Endothelial cell of umbilical vein (primary cell): ENCODE results near the gene TNFRSF14. TPM values are rescaled to one million over a fixed set of nuclear protein-coding genes. Genes with fewer than 3 reads are reported as not detected.

ENCODE experiments used
- BruUV-seq: library from RNA; stranded (reverse); fragments of 400-500 nt; replicated peaks from 2 replicates; lab custom pipeline; 2021; lab: Mats Ljungman, UMichigan
- CTCF ChIA-PET: fragments of 300-600, 350-600 bp; sonication (Branson Sonifier 250); formaldehyde crosslinking; loops from one replicate; lab custom pipeline; 2021; ENCODE audit warnings: antibody characterized with exemption, inconsistent platforms; lab: Charles Lee
- POLR2A ChIA-PET: fragments of 300-600, 350-600 bp; sonication (Branson Sonifier 250); formaldehyde crosslinking; loops from one replicate; lab custom pipeline; 2021; ENCODE audit warnings: antibody characterized with exemption, inconsistent platforms; lab: Charles Lee
- DNase-seq: peaks from one replicate; pipeline ENCODE4 v3.0.0-alpha.2; 2011; ENCODE audit warnings: low read depth, low spot score
- FAIRE-seq: peaks from 2 replicates; lab custom pipeline; 2011; peaks lifted over from hg19 to GRCh38; lab: Jason Lieb, UNC
- H2AFZ ChIP-seq: 2 replicates; pipeline ENCODE4 v1.6.0; 2012; ENCODE audit warnings: low read depth, low read length, control low read depth, inconsistent platforms
- H3K27ac ChIP-seq: 2 replicates; pipeline ENCODE4 v1.5.1; 2011; ENCODE audit warnings: low read depth, mild to moderate bottlenecking, control low read depth, low read length, moderate library complexity; ENCODE audit not compliant: insufficient read depth
- H3K27me3 ChIP-seq, 2 experiments: 2 replicates each; pipeline versions ENCODE4 v1.6.0 to v1.6.1; 2011; ENCODE audit warnings: low read length in 2 of 2, mixed read lengths in 1 of 2; ENCODE audit not compliant: control insufficient read depth in 2 of 2, insufficient read depth in 2 of 2
- H3K36me3 ChIP-seq, 2 experiments: 2 replicates in 1 of 2; 3 replicates in 1 of 2; pipeline ENCODE4 v1.5.1; 2011; ENCODE audit warnings: low read length in 2 of 2, mild to moderate bottlenecking in 1 of 2, moderate library complexity in 1 of 2; ENCODE audit not compliant: control insufficient read depth in 2 of 2, insufficient read depth in 2 of 2; ENCODE audit errors: extremely low read depth in 1 of 2
- H3K4me1 ChIP-seq: 3 replicates; pipeline ENCODE4 v1.5.1; 2011; ENCODE audit warnings: mild to moderate bottlenecking, low read length; ENCODE audit not compliant: control insufficient read depth, insufficient read depth; ENCODE audit errors: extremely low read depth
- H3K4me2 ChIP-seq: 2 replicates; pipeline ENCODE4 v1.6.1; 2011; ENCODE audit warnings: low read length, control low read depth, mixed read lengths; ENCODE audit not compliant: insufficient read depth
- H3K4me3 ChIP-seq, 3 experiments: fragments of 200-600 bp in 1 of 3; sonication (generic), shearing (Covaris generic) in 1 of 3; replicated peaks in 1 of 3; 2 replicates each; pipeline ENCODE4 v1.5.1; 2011 to 2016; ENCODE audit warnings: control low read depth in 3 of 3, low read length in 3 of 3, mild to moderate bottlenecking in 2 of 3, inconsistent platforms in 1 of 3, low read depth in 1 of 3, moderate library complexity in 1 of 3; ENCODE audit not compliant: insufficient read depth in 1 of 3
- H3K79me2 ChIP-seq: 2 replicates; pipeline ENCODE4 v1.6.0; 2012; ENCODE audit warnings: low read length, inconsistent platforms; ENCODE audit not compliant: control insufficient read depth, insufficient read depth
- H3K9ac ChIP-seq: replicated peaks from 2 replicates; pipeline ENCODE3; 2011; ENCODE audit warnings: low read length, control low read depth; ENCODE audit not compliant: insufficient read depth; ENCODE audit errors: extremely low read depth
- H3K9me1 ChIP-seq: replicated peaks from 3 replicates; pipeline ENCODE4 v1.6.0; 2011; ENCODE audit warnings: mild to moderate bottlenecking, low read length; ENCODE audit not compliant: control insufficient read depth, insufficient read depth; ENCODE audit errors: extremely low read depth
- H3K9me3 ChIP-seq: replicated peaks from 2 replicates; pipeline ENCODE4 v1.5.1; 2012; ENCODE audit warnings: low read length, inconsistent platforms; ENCODE audit not compliant: control insufficient read depth, insufficient read depth
- H4K20me1 ChIP-seq: replicated peaks from 2 replicates; pipeline ENCODE3; 2011; ENCODE audit warnings: mild to moderate bottlenecking, low read length; ENCODE audit not compliant: control insufficient read depth, insufficient read depth; ENCODE audit errors: extremely low read depth
- EZH2 ChIP-seq: IDR thresholded peaks from 2 replicates; pipeline ENCODE4 v1.6.1; 2012; ENCODE audit warnings: borderline replicate concordance, low read depth, mild to moderate bottlenecking, moderate library complexity, low read length, inconsistent platforms; ENCODE audit not compliant: severe bottlenecking
- FOS ChIP-seq: IDR thresholded peaks from 2 replicates; pipeline ENCODE4 v1.6.1; 2011; ENCODE audit warnings: mild to moderate bottlenecking, low read length, moderate library complexity, borderline replicate concordance; ENCODE audit not compliant: insufficient read depth
- GATA2 ChIP-seq: IDR thresholded peaks from 2 replicates; pipeline ENCODE4 v1.7.0; 2011; ENCODE audit warnings: low read depth, mild to moderate bottlenecking, moderate library complexity, mixed read lengths, low read length; ENCODE audit not compliant: insufficient read length, insufficient read depth
- JUN ChIP-seq: IDR thresholded peaks from 2 replicates; pipeline ENCODE4 v1.6.1; 2011; ENCODE audit warnings: borderline replicate concordance, low read depth; ENCODE audit not compliant: insufficient read length, insufficient read depth
- MYC ChIP-seq: IDR thresholded peaks from one replicate; pipeline ENCODE4 v1.6.1; 2011; ENCODE audit warnings: mild to moderate bottlenecking, low read depth, low read length
- POLR2A ChIP-seq: IDR thresholded peaks from 2 replicates; pipeline ENCODE4 v1.6.1; 2012; ENCODE audit warnings: low read depth, mild to moderate bottlenecking, control low read depth, low read length
- POLR2AphosphoS5 ChIP-seq: IDR thresholded peaks from 2 replicates; pipeline ENCODE4 v1.6.1; 2012; ENCODE audit warnings: low read depth, mild to moderate bottlenecking, control low read depth, low read length, moderate library complexity; ENCODE audit not compliant: insufficient read depth
- dilution Hi-C: fragments of 300-500 bp; cut with MboI; formaldehyde crosslinking; loops from one replicate; pipeline ENCODE4 v1.15.0; 2019; ENCODE audit warnings: low sequenced_read_pairs; ENCODE audit not compliant: extremely low pct_ligation_motif_present
- intact Hi-C: fragments of 100-400 bp; cut with micrococcal nuclease; formaldehyde crosslinking; loops from one replicate; pipeline ENCODE4 v1.10.0; 2022
- polyA plus RNA-seq, 4 experiments: library from polyadenylated mRNA; depleted of rRNA in 3 of 4; stranded (reverse) in 3 of 4; unstranded in 1 of 4; fragments of >200 nt; gene quantifications; 2 replicates each; pipeline versions ENCODE4 v1.2.1 to v1.2.3, GENCODE V29; 2011 to 2012; ENCODE audit warnings: missing spikeins in 1 of 4
- total RNA-seq: library from RNA; stranded (reverse); gene quantifications from 2 replicates; pipeline ENCODE4 v1.2.3, GENCODE V29; 2021
- TF ChIP-seq, protein P1 (sequence below), 2 donors: IDR thresholded peaks; 1 replicate in 1 of 2; 2 replicates in 1 of 2; pipeline ENCODE4 v1.5.1; 2011; ENCODE audit warnings: low read length in 2 of 2, mild to moderate bottlenecking in 2 of 2, moderate library complexity in 2 of 2, control low read depth in 1 of 2, inconsistent platforms in 1 of 2, low read depth in 1 of 2; ENCODE audit not compliant: insufficient read depth in 1 of 2; ENCODE audit errors: extremely low read depth in 1 of 2
- TF ChIP-seq, protein P2 (sequence below): IDR thresholded peaks from 2 replicates; pipeline ENCODE4 v1.6.1; 2011; ENCODE audit not compliant: insufficient read depth, insufficient read length

Gene TNFRSF14
- total and polyA plus RNA-seq, 2 donors (not counting 3 experiments of a cell fraction or from before 2014, with no cell fraction given): 40.9 to 49.4 TPM

DNA sequence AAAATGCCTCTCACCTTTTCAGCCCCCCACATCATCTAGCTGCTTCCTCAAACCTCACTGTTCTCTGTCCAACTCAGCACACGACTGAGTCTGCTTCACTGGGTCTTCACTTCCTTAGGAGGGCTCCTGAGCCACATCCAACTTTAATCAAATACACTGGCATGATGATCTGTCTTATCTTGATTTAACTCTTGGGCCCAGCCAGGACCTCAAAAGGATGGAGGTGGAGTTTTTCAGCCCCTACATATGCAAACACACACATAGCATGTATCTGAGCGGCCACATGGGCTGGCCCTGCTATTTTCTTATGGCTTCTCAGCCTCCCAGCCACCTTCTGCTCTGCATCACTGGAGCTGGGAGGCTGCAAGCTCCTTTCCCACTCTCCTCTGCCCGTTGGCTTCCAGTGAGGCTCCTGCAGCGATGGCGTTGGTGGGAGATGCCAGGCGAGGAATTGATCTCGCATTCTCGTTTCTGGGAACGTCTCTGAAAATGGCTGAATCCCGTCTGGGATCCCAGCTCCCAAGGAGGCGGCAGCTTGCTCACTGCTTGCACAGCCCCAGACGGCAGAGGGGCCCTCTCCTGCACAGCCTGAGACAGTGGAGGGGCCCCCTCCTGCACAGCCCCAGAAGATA lies 28.6 kb downstream of the TNFRSF14 start:
- H3K9me1 ChIP-seq: no peaks in the 10 kb centered on the region
- no peaks in the 10 kb centered on the region for H3K9me3 ChIP-seq
- peaks cover 5% of the 10 kb centered on the region for H3K79me2 ChIP-seq
- intact Hi-C loops (loop anchor here (1.0 to 5.0 kb wide), 2 partner anchors 30 to 388 kb away; no protein-coding TSS in a partner anchor), dilution Hi-C loops (no loop called here)
- H3K4me2 ChIP-seq: peak overlapping the region; percentile 86
- H3K27ac ChIP-seq: peak overlapping the region; percentile 75
- H3K36me3 ChIP-seq: peaks cover 3% of the 10 kb centered on the region in 2 experiments
- no peak for FAIRE-seq
- no peak overlapping the region for H3K9ac ChIP-seq
- no peak for DNase-seq
- ChIA-PET POLR2A (interaction anchor here (1.4 kb wide), 1 partner anchor 28 kb away, joined by 3 read pairs; the partner anchor contains the start of gene TNFRSF14), CTCF (interaction anchor here (1.3 to 3.1 kb wide), 6 partner anchors 23 to 172 kb away, joined by 3 to 14 read pairs (median 4); partner anchors contain the start of gene TNFRSF14)
- H3K4me3 ChIP-seq: peak overlapping the region in 1 of 3 experiments; percentile 61
- peaks cover 21% of the 10 kb centered on the region for H3K4me1 ChIP-seq
- no peak for TF ChIP-seq FOS
- TF ChIP-seq GATA2: no peak
- TF ChIP-seq POLR2A: no peak
- TF ChIP-seq MYC: no peak
- TF ChIP-seq JUN: no peak
- TF ChIP-seq POLR2AphosphoS5: no peak
- TF ChIP-seq, protein P1, sequence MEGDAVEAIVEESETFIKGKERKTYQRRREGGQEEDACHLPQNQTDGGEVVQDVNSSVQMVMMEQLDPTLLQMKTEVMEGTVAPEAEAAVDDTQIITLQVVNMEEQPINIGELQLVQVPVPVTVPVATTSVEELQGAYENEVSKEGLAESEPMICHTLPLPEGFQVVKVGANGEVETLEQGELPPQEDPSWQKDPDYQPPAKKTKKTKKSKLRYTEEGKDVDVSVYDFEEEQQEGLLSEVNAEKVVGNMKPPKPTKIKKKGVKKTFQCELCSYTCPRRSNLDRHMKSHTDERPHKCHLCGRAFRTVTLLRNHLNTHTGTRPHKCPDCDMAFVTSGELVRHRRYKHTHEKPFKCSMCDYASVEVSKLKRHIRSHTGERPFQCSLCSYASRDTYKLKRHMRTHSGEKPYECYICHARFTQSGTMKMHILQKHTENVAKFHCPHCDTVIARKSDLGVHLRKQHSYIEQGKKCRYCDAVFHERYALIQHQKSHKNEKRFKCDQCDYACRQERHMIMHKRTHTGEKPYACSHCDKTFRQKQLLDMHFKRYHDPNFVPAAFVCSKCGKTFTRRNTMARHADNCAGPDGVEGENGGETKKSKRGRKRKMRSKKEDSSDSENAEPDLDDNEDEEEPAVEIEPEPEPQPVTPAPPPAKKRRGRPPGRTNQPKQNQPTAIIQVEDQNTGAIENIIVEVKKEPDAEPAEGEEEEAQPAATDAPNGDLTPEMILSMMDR (IDR thresholded peaks at IDR 0.05; ENCODE audit: extremely low read depth in 1 of 2, insufficient read depth in 1 of 2, low read depth in 1 of 2, low read length in 2 of 2): no peak
- TF ChIP-seq, protein P2, sequence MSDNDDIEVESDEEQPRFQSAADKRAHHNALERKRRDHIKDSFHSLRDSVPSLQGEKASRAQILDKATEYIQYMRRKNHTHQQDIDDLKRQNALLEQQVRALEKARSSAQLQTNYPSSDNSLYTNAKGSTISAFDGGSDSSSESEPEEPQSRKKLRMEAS: no peak
- no peak for TF ChIP-seq EZH2
- H2AFZ ChIP-seq: no peak overlapping the region
- no peaks in the 10 kb centered on the region for H4K20me1 ChIP-seq
- H3K27me3 ChIP-seq: no peaks in the 10 kb centered on the region
- no TSS peak for BruUV-seq
